ENCODE data around the gene AASDHPPT. TPM values are rescaled to one million over a fixed set of nuclear protein-coding genes. Genes with fewer than 3 reads are reported as not detected.

The AASDHPPT gene
- total RNA-seq, 1 donor from 2014 or later, result 38.2 TPM

GRCh38 chr11:106137061-106137460, 59.6 kb downstream of the AASDHPPT start:
- ATAC-seq (ENCODE audit: poor library complexity) (no peak), DNase-seq (no peak)
- intact Hi-C loops (cut with DNase I), result no loop called here

GRCh38 chr11:106137758-106138157, 60.3 kb downstream of the AASDHPPT start:
- intact Hi-C loops (cut with DNase I), result no loop called here
- ATAC-seq (ENCODE audit: poor library complexity), result no peak
- DNase-seq, result no peak

Other genes with a start within 250 kb of the AASDHPPT start
- 18.3 TPM for gene MSANTD4, start 55.4 kb upstream of the AASDHPPT start, total RNA-seq
- 7.6 TPM for gene KBTBD3, start 315 bp upstream of the AASDHPPT start, total RNA-seq

Measured in Right ventricle myocardium superior (tissue), 1 donor.